ENCODE data around the gene ATP1B3.
"Not testable (repeated sequence)": the region's sequence is repeated elsewhere in the genome, so short reads cannot be mapped to it uniquely, and the experiment has no call there.

ATP1B3 gene

GRCh38 chr3:141949972-141950371 lies 73.5 kb downstream of the ATP1B3 start:
- no peak for DNase-seq

- DNase-seq: no peak
Observed at GRCh38 chr3:141950572-141951493, 74.4 kb downstream of the ATP1B3 start.

GRCh38 chr3:141952611-141953010 lies 76.2 kb downstream of the ATP1B3 start:
- no peak for DNase-seq

- no peak for DNase-seq
Observed at GRCh38 chr3:141955175-141955574, 78.7 kb downstream of the ATP1B3 start.

DNA sequence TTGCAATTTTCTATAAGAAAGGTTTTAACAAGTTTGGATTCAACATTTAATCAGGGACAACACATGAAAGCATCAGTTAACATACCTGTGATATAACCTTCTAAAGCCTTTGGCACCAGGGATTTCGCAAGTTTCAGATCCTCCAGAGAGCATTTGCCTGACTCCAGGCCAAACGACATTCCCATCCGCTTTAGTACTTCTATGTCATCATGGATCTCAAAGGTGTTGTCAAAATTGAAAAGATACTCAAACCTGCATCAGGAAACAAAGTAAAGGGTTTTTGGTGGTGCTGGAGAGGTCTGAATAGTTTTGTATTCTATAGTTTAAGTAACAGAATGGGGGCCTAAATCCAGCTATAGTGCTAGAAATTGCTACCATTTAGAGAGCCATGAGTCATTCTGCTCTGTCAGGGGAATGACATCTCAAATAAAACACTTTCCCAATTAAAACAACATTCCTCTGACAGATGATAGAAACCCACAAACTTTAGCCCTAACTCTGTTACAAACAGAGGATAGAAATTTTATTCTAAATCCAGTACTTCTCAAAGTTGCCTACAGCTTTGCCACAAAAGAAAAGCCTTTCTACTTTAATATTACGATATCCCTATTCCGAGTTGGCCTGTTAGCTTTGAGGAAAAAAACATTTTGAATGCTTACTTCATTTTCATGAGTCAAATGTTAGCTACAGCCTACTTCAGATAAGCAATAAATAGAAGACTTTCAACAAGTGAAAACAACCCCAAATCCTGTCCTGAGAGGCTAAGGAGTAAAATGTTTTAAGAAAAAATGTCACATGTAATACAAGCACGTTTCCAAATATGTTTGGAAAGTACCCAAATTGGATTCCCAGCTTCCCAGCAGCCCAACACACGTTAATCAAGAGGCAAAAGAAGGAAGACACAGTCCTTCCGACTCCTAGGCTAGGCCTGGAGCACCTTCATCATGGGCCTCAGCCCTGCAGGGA lies 83.4 kb downstream of the ATP1B3 start:
- no peak for DNase-seq

- DNase-seq: no peak
Observed at GRCh38 chr3:141960731-141961130, 84.3 kb downstream of the ATP1B3 start.

GRCh38 chr3:141963301-141963700 lies 86.9 kb downstream of the ATP1B3 start:
- DNase-seq: no peak

DNA sequence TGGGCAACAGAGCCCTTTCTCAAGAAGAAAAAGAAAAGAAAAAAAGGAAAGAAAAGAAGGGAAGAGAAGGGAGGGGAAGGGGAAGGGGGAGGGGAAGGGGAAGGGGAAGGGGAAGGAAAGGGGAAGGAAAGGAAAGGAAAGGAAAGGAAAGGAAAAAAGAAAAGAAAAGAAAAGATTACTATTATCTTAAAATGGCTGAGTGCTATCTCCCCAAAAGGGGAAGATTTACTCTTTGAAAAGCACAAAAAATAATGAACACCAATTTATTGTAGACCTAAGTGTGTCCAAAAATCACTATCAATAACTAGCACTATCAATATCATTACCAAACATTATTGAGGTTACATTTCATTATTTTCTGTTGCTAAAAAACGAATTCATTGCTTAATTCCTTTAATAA lies 89.0 kb downstream of the ATP1B3 start:
- DNase-seq: no peak

DNA sequence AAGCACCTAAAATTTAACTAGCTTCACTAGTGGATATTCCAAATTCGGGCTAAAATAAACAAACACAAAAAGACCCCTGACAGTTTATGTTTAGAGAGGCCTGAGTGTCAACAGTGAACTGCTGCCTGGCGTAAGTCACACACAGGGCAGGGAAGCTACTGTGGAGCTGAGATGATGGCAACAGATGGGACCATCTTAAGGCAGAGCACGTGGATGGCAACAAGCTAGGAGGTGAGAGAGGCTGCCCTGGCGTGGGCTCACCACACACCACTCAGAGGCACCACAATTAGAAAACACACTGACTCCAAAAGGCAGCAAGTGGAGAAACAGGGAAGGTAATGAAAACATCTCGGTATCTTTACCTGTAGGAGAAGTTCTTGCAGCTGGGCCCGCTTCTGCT lies 93.3 kb downstream of the ATP1B3 start:
- DNase-seq: no peak

DNA sequence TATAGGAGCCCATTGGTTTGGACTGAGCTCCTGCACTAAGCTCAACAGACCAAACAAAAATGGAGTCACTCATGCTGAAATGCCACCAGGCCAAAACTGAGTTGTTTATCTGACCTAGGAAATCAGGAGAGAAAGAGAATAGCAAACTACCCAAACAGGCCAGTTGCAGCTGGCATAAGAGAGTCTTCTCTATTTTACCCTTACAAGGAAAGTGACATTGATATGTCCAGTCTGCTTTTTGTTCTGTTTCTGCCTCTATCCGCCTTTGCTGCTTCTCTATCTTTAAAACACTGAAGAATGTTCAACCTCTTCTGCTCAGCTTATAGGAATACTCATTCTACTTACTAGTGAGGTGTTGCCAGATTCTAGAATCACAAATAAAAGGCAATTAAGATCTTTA lies 95.1 kb downstream of the ATP1B3 start:
- DNase-seq: no peak

- DNase-seq: no peak
Observed at GRCh38 chr3:141972399-141972798, 96.0 kb downstream of the ATP1B3 start.

- not testable (repeated sequence) for DNase-seq
Observed at GRCh38 chr3:141974777-141975176, 98.3 kb downstream of the ATP1B3 start.

Measured in NCI-H748 treated with DMSO at 0.1 percent for 48 hours (cell line).